NCI-H774 (cell line): ENCODE measurements around the gene ARL5A.

Experiments
- DNase-seq: peaks from one replicate; lab custom pipeline; 2025; lab: John Stamatoyannopoulos, UW

The ARL5A gene

GRCh38 chr2:151840216-151841046, 12.2 kb upstream of the ARL5A start:
- DNase-seq: no peak

- no peak for DNase-seq
These were observed 9.7 kb upstream of the ARL5A start for GRCh38 chr2:151837926-151838325.

GRCh38 chr2:151833984-151834383, 5.8 kb upstream of the ARL5A start:
- no peak for DNase-seq

- DNase-seq: no peak
These were observed 2.7 kb upstream of the ARL5A start for GRCh38 chr2:151830961-151831360.

GRCh38 chr2:151828890-151829324, 686 bp upstream of the ARL5A start:
- DNase-seq: no peak

GRCh38 chr2:151827564-151828142, 568 bp downstream of the ARL5A start:
- no peak for DNase-seq

GRCh38 chr2:151826737-151827157, 1.5 kb downstream of the ARL5A start:
- no peak for DNase-seq

- no peak for DNase-seq
These were observed 3.3 kb downstream of the ARL5A start for GRCh38 chr2:151824886-151825285.

- no peak for DNase-seq
These were observed 4.6 kb downstream of the ARL5A start for GRCh38 chr2:151823651-151824050.

GRCh38 chr2:151819920-151820319, 8.3 kb downstream of the ARL5A start:
- DNase-seq: no peak

GRCh38 chr2:151817929-151818328, 10.3 kb downstream of the ARL5A start:
- DNase-seq: no peak

GRCh38 chr2:151816843-151817242, 11.4 kb downstream of the ARL5A start:
- no peak for DNase-seq

- no peak for DNase-seq
These were observed 12.3 kb downstream of the ARL5A start for GRCh38 chr2:151815821-151816489.

- no peak for DNase-seq
These were observed 17.7 kb downstream of the ARL5A start for GRCh38 chr2:151810489-151810888.

- DNase-seq: no peak
These were observed 19.2 kb downstream of the ARL5A start for GRCh38 chr2:151809073-151809383.

GRCh38 chr2:151808258-151809072, 19.8 kb downstream of the ARL5A start:
- DNase-seq: no peak

- DNase-seq: no peak
These were observed 22.3 kb downstream of the ARL5A start for GRCh38 chr2:151805961-151806360.

GRCh38 chr2:151805343-151805742, 22.9 kb downstream of the ARL5A start:
- no peak for DNase-seq

- no peak for DNase-seq
These were observed 24.4 kb downstream of the ARL5A start for GRCh38 chr2:151803811-151804210.

GRCh38 chr2:151802315-151802714, 25.9 kb downstream of the ARL5A start:
- no peak for DNase-seq

GRCh38 chr2:151799886-151800292, 28.3 kb downstream of the ARL5A start:
- no peak for DNase-seq

GRCh38 chr2:151796774-151797173, 31.4 kb downstream of the ARL5A start:
- DNase-seq: no peak
